Stimulated activated CD4-positive, alpha-beta T cell treated with anti-CD3 and anti-CD28 coated beads, Interleukin-2, amount 100 ng/mL, for 24 hours (primary cell): ENCODE data around the gene AFF3.

Experiments
- DNase-seq, 2 donors: peaks; one replicate each; pipeline ENCODE4 v3.0.0-alpha.2; 2020

AFF3 gene

GRCh38 chr2:99651930-99652670 lies 490.3 kb downstream of the AFF3 start:
- no peak for DNase-seq

GRCh38 chr2:99648906-99649789 lies 493.2 kb downstream of the AFF3 start:
- DNase-seq: no peak

GRCh38 chr2:99648178-99648844 lies 494.1 kb downstream of the AFF3 start:
- DNase-seq: no peak

GRCh38 chr2:99645960-99646359 lies 496.4 kb downstream of the AFF3 start:
- DNase-seq: no peak

- DNase-seq: no peak
Observed at GRCh38 chr2:99644419-99644787, 498.0 kb downstream of the AFF3 start.

- DNase-seq: no peak
Observed at GRCh38 chr2:99643787-99644418, 498.5 kb downstream of the AFF3 start.

GRCh38 chr2:99641999-99642398 lies 500.4 kb downstream of the AFF3 start:
- DNase-seq: no peak

- no peak for DNase-seq
Observed at GRCh38 chr2:99640635-99641151, 501.7 kb downstream of the AFF3 start.

- no peak for DNase-seq
Observed at GRCh38 chr2:99638791-99639190, 503.6 kb downstream of the AFF3 start.

- no peak for DNase-seq
Observed at GRCh38 chr2:99637159-99637697, 505.2 kb downstream of the AFF3 start.

GRCh38 chr2:99636144-99637034 lies 506.0 kb downstream of the AFF3 start:
- DNase-seq: no peak

- no peak for DNase-seq
Observed at GRCh38 chr2:99635710-99636109, 506.7 kb downstream of the AFF3 start.

GRCh38 chr2:99634234-99634633 lies 508.2 kb downstream of the AFF3 start:
- DNase-seq: no peak

GRCh38 chr2:99631700-99632099 lies 510.7 kb downstream of the AFF3 start:
- DNase-seq: no peak

GRCh38 chr2:99629320-99629719 lies 513.1 kb downstream of the AFF3 start:
- no peak for DNase-seq

GRCh38 chr2:99626158-99626557 lies 516.2 kb downstream of the AFF3 start:
- no peak for DNase-seq

- no peak for DNase-seq
Observed at GRCh38 chr2:99624677-99625076, 517.7 kb downstream of the AFF3 start.

- DNase-seq: no peak
Observed at GRCh38 chr2:99623613-99624012, 518.8 kb downstream of the AFF3 start.

GRCh38 chr2:99623035-99623434 lies 519.4 kb downstream of the AFF3 start:
- DNase-seq: no peak

GRCh38 chr2:99622534-99622933 lies 519.9 kb downstream of the AFF3 start:
- DNase-seq: no peak

- no peak for DNase-seq
Observed at GRCh38 chr2:99621774-99622173, 520.6 kb downstream of the AFF3 start.

GRCh38 chr2:99621106-99621505 lies 521.3 kb downstream of the AFF3 start:
- DNase-seq: no peak
